GM23338 (cell line): ENCODE measurements around the gene FBXO34. TPM values are rescaled to one million over a fixed set of nuclear protein-coding genes. Genes with fewer than 3 reads are reported as not detected.
"Not testable (repeated sequence)": the region's sequence is repeated elsewhere in the genome, so short reads cannot be mapped to it uniquely, and the experiment has no call there.

Source experiments
- ATAC-seq: fragments of 200-7000 bp; cut with Tn5 transposase; 3 replicates; pipeline ENCODE4 v1.9.1; 2020
- DNase-seq: peaks from one replicate; pipeline ENCODE4 v3.0.0-alpha.2; 2015; ENCODE audit warnings: low spot score
- H2AFZ ChIP-seq: fragments of 200-600 bp; sonication (generic); 2 replicates; pipeline ENCODE4 v1.8.0; 2016; ENCODE audit warnings: antibody characterized with exemption, mild to moderate bottlenecking, moderate library complexity
- H3F3A ChIP-seq: fragments of 200-600 bp; sonication (generic); replicated peaks from 2 replicates; pipeline ENCODE4 v1.8.0; 2017; ENCODE audit warnings: antibody characterized with exemption, mixed run types, low read depth
- H3K27ac ChIP-seq: fragments of 200-600 bp; sonication (generic); 2 replicates; pipeline ENCODE4 v1.6.1; 2016; ENCODE audit warnings: low read depth
- H3K27me3 ChIP-seq: fragments of 200-600 bp; sonication (generic); 2 replicates; pipeline ENCODE4 v1.8.0; 2016; ENCODE audit warnings: mild to moderate bottlenecking, mixed run types, moderate library complexity; ENCODE audit not compliant: insufficient read depth
- H3K36me3 ChIP-seq: fragments of 200-600 bp; sonication (generic); 2 replicates; pipeline ENCODE4 v1.8.0; 2016; ENCODE audit warnings: mild to moderate bottlenecking; ENCODE audit not compliant: insufficient read depth
- H3K4me1 ChIP-seq: fragments of 200-600 bp; sonication (generic); 2 replicates; pipeline ENCODE4 v1.8.0; 2016; ENCODE audit warnings: mild to moderate bottlenecking, moderate library complexity; ENCODE audit not compliant: insufficient read depth
- H3K4me2 ChIP-seq: fragments of 200-600 bp; sonication (generic); 2 replicates; pipeline ENCODE4 v1.7.1; 2017; ENCODE audit warnings: mixed run types
- H3K4me3 ChIP-seq: fragments of 200-600 bp; sonication (generic); 2 replicates; pipeline ENCODE4 v1.6.1; 2016; ENCODE audit warnings: mixed run types
- H3K79me2 ChIP-seq: fragments of 200-600 bp; sonication (generic); replicated peaks from 2 replicates; pipeline ENCODE4 v1.8.0; 2017; ENCODE audit warnings: mild to moderate bottlenecking; ENCODE audit not compliant: insufficient read depth
- H3K9me2 ChIP-seq: fragments of 200-600 bp; sonication (generic); 2 replicates; pipeline ENCODE4 v1.8.0; 2017; ENCODE audit not compliant: insufficient read depth
- H4K20me1 ChIP-seq: fragments of 200-600 bp; sonication (generic); replicated peaks from 2 replicates; pipeline ENCODE4 v1.8.0; 2017; ENCODE audit warnings: mild to moderate bottlenecking; ENCODE audit not compliant: insufficient read depth
- H3K27ac Mint-ChIP-seq: 2 replicates; pipeline ENCODE4 v1.8.0; 2020; ENCODE audit warnings: inconsistent platforms, mild to moderate bottlenecking, moderate library complexity, mixed read lengths
- H3K27me3 Mint-ChIP-seq: 3 replicates; pipeline ENCODE4 v1.8.0; 2022; ENCODE audit warnings: low read depth, mild to moderate bottlenecking, moderate library complexity, mixed read lengths, inconsistent platforms; ENCODE audit not compliant: insufficient read depth, poor library complexity
- H3K36me3 Mint-ChIP-seq: 3 replicates; pipeline ENCODE4 v1.8.0; 2021; ENCODE audit warnings: low read depth, mild to moderate bottlenecking, inconsistent platforms, moderate library complexity, mixed read lengths
- H3K4me1 Mint-ChIP-seq: 3 replicates; pipeline ENCODE4 v1.8.0; 2020; ENCODE audit warnings: mild to moderate bottlenecking, inconsistent platforms, mixed read lengths
- H3K4me3 Mint-ChIP-seq: 3 replicates; pipeline ENCODE4 v1.8.0; 2021; ENCODE audit warnings: moderate library complexity, mild to moderate bottlenecking, inconsistent platforms, mixed read lengths
- H3K9me3 Mint-ChIP-seq: 3 replicates; pipeline ENCODE4 v1.8.0; 2020; ENCODE audit warnings: moderate library complexity, mild to moderate bottlenecking, inconsistent platforms, mixed read lengths
- CREB1 ChIP-seq: fragments of 250-450 bp; sonication (Bioruptor Pico); IDR thresholded peaks from 2 replicates; pipeline ENCODE4 v1.5.0; 2020; ENCODE audit warnings: low read depth, mild to moderate bottlenecking, moderate library complexity
- JUNB ChIP-seq: IDR thresholded peaks from one replicate; pipeline ENCODE4 v1.6.1; 2016; ENCODE audit warnings: antibody characterized with exemption; ENCODE audit not compliant: unreplicated experiment
- NANOG ChIP-seq: IDR thresholded peaks from 2 replicates; pipeline ENCODE4 v1.6.1; 2016; ENCODE audit warnings: antibody characterized with exemption, borderline replicate concordance
- STAT1 ChIP-seq: IDR thresholded peaks from one replicate; pipeline ENCODE4 v1.6.1; 2016; ENCODE audit warnings: antibody characterized with exemption; ENCODE audit not compliant: unreplicated experiment
- ZNF114 ChIP-seq: fragments of 250-450 bp; sonication (Bioruptor Pico); IDR thresholded peaks from 2 replicates; pipeline ENCODE4 v1.5.0; 2020; ENCODE audit warnings: mild to moderate bottlenecking, moderate library complexity
- ZNF331 ChIP-seq: fragments of 250-450 bp; sonication (Bioruptor Pico); IDR thresholded peaks from 2 replicates; pipeline ENCODE4 v1.5.0; 2020; ENCODE audit warnings: low read depth, mild to moderate bottlenecking, moderate library complexity
- polyA plus RNA-seq: library from polyadenylated mRNA; unstranded; fragments of >200 nt; fragmentation: Nextera tagmentation; extraction: Ambion mirVana; gene quantifications from 2 replicates; pipeline ENCODE4 v1.2.1, GENCODE V29; 2016
- total RNA-seq: library from RNA; depleted of rRNA; stranded (reverse); fragments of >200 nt; shearing (Covaris generic); gene quantifications from 2 replicates; pipeline ENCODE4 v1.2.3, GENCODE V29; 2014
- TF ChIP-seq, protein P1 (sequence below): fragments of 250-450 bp; sonication (Bioruptor Pico); IDR thresholded peaks from 2 replicates; pipeline ENCODE4 v1.5.0; 2020; ENCODE audit warnings: mild to moderate bottlenecking, moderate library complexity
- TF ChIP-seq, protein P2 (sequence below), 2 experiments: fragments of 200-600 bp in 1 of 2; sonication (generic) in 1 of 2; conservative IDR thresholded peaks; 2 replicates each; pipeline versions ENCODE4 v1.5.1 to v1.6.1; 2016 to 2017; ENCODE audit warnings: antibody characterized with exemption in 2 of 2, low read depth in 2 of 2, mild to moderate bottlenecking in 2 of 2, moderate library complexity in 1 of 2
- TF ChIP-seq, protein P3 (sequence below): IDR thresholded peaks from one replicate; pipeline ENCODE4 v1.6.1; 2018; ENCODE audit warnings: antibody characterized with exemption; ENCODE audit not compliant: unreplicated experiment

Gene FBXO34
- total and polyA plus RNA-seq, 2 experiments from 2014 or later, result 9.4 to 13.4 TPM

DNA sequence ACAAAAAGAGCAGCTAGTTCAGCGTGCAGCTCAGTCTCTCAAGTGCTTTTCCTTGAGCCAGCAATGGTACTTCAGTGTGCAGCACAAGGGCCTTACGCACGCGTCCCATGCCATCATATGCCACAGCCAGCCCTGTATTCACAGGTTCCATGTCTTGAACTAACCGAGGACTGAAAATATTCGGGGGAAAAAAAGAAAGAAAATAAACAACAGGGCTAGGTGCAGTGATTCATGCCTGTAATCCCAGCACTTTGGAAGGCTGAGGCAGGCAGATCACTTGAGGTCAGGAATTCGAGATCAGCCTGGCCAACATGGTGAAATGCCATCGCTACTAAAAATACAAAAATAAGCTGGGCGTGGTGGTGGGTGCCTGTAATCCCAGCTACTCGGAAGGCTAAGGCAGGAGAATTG, 111.8 kb downstream of the FBXO34 start:
- DNase-seq, H3K9me2 ChIP-seq, H3K4me2 ChIP-seq, H3K4me3 ChIP-seq, H3K27ac ChIP-seq, H3K9me3 Mint-ChIP-seq, H4K20me1 ChIP-seq, H3K4me1 Mint-ChIP-seq, H2AFZ ChIP-seq, H3K4me1 ChIP-seq, H3F3A ChIP-seq, H3K27me3 ChIP-seq, ATAC-seq, H3K79me2 ChIP-seq, H3K27me3 Mint-ChIP-seq, H3K4me3 Mint-ChIP-seq, H3K27ac Mint-ChIP-seq: not testable (repeated sequence)
- peaks cover 22% of the 10 kb centered on the region for H3K36me3 Mint-ChIP-seq
- peaks cover 16% of the 10 kb centered on the region for H3K36me3 ChIP-seq

DNA sequence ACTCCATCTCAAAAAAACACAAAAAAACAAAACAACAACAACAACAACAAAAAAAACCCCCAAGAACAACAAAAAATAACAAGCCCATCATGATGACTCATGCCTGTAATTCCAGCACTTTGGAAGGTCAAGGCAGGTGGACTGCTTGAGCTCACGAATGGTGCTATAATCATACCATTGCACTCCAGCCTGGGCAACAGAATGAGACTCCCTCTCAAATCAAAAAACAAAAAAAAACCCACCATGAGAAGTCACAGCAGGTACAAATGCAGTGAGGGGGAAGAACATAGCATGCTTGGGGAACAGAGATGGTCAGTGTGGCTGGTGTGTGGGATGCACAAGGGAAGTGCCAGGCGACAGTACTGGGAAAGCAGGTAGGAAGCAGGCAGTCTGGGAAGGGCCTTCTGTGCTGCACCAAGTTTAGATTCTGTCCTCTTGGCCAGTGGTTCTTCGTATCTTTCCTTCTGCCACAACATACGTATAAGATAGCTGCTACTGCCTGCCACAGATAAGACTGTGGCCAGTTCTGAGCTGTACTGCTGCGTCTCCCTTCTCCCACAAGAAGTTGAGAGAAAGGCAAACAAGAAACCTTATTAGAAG, 112.4 kb downstream of the FBXO34 start:
- no peak overlapping the region for H3K4me2 ChIP-seq
- no peak for DNase-seq
- H3K9me3 Mint-ChIP-seq, result no peaks in the 10 kb centered on the region
- H3K27ac Mint-ChIP-seq, result no peak overlapping the region
- H3K4me3 ChIP-seq, result no peak overlapping the region
- no peak overlapping the region for H3K27ac ChIP-seq
- peaks cover 16% of the 10 kb centered on the region for H3K36me3 ChIP-seq
- no peaks in the 10 kb centered on the region for H3F3A ChIP-seq
- peaks cover 7% of the 10 kb centered on the region for H4K20me1 ChIP-seq
- H3K79me2 ChIP-seq, result no peaks in the 10 kb centered on the region
- no peak overlapping the region for H3K4me3 Mint-ChIP-seq
- no peaks in the 10 kb centered on the region for H3K4me1 Mint-ChIP-seq
- H3K4me1 ChIP-seq, result no peaks in the 10 kb centered on the region
- peaks cover 22% of the 10 kb centered on the region for H3K36me3 Mint-ChIP-seq
- no peaks in the 10 kb centered on the region for H3K27me3 ChIP-seq
- no peak overlapping the region for H2AFZ ChIP-seq
- no peaks in the 10 kb centered on the region for H3K27me3 Mint-ChIP-seq
- ATAC-seq, result no peak
- no peaks in the 10 kb centered on the region for H3K9me2 ChIP-seq
- TF ChIP-seq ZNF331 (CRISPR knock-in tag), result no peak
- no peak for TF ChIP-seq JUNB
- no peak for TF ChIP-seq ZNF114 (CRISPR knock-in tag)
- TF ChIP-seq, protein P1, sequence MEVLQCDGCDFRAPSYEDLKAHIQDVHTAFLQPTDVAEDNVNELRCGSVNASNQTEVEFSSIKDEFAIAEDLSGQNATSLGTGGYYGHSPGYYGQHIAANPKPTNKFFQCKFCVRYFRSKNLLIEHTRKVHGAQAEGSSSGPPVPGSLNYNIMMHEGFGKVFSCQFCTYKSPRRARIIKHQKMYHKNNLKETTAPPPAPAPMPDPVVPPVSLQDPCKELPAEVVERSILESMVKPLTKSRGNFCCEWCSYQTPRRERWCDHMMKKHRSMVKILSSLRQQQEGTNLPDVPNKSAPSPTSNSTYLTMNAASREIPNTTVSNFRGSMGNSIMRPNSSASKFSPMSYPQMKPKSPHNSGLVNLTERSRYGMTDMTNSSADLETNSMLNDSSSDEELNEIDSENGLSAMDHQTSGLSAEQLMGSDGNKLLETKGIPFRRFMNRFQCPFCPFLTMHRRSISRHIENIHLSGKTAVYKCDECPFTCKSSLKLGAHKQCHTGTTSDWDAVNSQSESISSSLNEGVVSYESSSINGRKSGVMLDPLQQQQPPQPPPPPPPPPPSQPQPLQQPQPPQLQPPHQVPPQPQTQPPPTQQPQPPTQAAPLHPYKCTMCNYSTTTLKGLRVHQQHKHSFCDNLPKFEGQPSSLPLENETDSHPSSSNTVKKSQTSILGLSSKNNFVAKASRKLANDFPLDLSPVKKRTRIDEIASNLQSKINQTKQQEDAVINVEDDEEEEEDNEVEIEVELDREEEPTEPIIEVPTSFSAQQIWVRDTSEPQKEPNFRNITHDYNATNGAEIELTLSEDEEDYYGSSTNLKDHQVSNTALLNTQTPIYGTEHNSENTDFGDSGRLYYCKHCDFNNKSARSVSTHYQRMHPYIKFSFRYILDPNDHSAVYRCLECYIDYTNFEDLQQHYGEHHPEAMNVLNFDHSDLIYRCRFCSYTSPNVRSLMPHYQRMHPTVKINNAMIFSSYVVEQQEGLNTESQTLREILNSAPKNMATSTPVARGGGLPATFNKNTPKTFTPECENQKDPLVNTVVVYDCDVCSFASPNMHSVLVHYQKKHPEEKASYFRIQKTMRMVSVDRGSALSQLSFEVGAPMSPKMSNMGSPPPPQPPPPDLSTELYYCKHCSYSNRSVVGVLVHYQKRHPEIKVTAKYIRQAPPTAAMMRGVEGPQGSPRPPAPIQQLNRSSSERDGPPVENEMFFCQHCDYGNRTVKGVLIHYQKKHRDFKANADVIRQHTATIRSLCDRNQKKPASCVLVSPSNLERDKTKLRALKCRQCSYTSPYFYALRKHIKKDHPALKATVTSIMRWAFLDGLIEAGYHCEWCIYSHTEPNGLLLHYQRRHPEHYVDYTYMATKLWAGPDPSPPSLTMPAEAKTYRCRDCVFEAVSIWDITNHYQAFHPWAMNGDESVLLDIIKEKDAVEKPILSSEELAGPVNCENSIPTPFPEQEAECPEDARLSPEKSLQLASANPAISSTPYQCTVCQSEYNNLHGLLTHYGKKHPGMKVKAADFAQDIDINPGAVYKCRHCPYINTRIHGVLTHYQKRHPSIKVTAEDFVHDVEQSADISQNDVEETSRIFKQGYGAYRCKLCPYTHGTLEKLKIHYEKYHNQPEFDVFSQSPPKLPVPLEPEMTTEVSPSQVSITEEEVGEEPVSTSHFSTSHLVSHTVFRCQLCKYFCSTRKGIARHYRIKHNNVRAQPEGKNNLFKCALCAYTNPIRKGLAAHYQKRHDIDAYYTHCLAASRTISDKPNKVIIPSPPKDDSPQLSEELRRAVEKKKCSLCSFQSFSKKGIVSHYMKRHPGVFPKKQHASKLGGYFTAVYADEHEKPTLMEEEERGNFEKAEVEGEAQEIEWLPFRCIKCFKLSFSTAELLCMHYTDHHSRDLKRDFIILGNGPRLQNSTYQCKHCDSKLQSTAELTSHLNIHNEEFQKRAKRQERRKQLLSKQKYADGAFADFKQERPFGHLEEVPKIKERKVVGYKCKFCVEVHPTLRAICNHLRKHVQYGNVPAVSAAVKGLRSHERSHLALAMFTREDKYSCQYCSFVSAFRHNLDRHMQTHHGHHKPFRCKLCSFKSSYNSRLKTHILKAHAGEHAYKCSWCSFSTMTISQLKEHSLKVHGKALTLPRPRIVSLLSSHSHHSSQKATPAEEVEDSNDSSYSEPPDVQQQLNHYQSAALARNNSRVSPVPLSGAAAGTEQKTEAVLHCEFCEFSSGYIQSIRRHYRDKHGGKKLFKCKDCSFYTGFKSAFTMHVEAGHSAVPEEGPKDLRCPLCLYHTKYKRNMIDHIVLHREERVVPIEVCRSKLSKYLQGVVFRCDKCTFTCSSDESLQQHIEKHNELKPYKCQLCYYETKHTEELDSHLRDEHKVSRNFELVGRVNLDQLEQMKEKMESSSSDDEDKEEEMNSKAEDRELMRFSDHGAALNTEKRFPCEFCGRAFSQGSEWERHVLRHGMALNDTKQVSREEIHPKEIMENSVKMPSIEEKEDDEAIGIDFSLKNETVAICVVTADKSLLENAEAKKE, result no peak
- TF ChIP-seq NANOG, result no peak
- TF ChIP-seq CREB1 (CRISPR knock-in tag), result no peak
- TF ChIP-seq, protein P2, sequence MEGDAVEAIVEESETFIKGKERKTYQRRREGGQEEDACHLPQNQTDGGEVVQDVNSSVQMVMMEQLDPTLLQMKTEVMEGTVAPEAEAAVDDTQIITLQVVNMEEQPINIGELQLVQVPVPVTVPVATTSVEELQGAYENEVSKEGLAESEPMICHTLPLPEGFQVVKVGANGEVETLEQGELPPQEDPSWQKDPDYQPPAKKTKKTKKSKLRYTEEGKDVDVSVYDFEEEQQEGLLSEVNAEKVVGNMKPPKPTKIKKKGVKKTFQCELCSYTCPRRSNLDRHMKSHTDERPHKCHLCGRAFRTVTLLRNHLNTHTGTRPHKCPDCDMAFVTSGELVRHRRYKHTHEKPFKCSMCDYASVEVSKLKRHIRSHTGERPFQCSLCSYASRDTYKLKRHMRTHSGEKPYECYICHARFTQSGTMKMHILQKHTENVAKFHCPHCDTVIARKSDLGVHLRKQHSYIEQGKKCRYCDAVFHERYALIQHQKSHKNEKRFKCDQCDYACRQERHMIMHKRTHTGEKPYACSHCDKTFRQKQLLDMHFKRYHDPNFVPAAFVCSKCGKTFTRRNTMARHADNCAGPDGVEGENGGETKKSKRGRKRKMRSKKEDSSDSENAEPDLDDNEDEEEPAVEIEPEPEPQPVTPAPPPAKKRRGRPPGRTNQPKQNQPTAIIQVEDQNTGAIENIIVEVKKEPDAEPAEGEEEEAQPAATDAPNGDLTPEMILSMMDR (conservative IDR thresholded peaks at IDR 0.05; ENCODE audit: low read depth in 2 of 2), result no peak
- TF ChIP-seq STAT1, result no peak
- TF ChIP-seq, protein P3, sequence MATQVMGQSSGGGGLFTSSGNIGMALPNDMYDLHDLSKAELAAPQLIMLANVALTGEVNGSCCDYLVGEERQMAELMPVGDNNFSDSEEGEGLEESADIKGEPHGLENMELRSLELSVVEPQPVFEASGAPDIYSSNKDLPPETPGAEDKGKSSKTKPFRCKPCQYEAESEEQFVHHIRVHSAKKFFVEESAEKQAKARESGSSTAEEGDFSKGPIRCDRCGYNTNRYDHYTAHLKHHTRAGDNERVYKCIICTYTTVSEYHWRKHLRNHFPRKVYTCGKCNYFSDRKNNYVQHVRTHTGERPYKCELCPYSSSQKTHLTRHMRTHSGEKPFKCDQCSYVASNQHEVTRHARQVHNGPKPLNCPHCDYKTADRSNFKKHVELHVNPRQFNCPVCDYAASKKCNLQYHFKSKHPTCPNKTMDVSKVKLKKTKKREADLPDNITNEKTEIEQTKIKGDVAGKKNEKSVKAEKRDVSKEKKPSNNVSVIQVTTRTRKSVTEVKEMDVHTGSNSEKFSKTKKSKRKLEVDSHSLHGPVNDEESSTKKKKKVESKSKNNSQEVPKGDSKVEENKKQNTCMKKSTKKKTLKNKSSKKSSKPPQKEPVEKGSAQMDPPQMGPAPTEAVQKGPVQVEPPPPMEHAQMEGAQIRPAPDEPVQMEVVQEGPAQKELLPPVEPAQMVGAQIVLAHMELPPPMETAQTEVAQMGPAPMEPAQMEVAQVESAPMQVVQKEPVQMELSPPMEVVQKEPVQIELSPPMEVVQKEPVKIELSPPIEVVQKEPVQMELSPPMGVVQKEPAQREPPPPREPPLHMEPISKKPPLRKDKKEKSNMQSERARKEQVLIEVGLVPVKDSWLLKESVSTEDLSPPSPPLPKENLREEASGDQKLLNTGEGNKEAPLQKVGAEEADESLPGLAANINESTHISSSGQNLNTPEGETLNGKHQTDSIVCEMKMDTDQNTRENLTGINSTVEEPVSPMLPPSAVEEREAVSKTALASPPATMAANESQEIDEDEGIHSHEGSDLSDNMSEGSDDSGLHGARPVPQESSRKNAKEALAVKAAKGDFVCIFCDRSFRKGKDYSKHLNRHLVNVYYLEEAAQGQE, result no peak
